ENCODE measurements around the gene KLK14.

KLK14 gene

DNA sequence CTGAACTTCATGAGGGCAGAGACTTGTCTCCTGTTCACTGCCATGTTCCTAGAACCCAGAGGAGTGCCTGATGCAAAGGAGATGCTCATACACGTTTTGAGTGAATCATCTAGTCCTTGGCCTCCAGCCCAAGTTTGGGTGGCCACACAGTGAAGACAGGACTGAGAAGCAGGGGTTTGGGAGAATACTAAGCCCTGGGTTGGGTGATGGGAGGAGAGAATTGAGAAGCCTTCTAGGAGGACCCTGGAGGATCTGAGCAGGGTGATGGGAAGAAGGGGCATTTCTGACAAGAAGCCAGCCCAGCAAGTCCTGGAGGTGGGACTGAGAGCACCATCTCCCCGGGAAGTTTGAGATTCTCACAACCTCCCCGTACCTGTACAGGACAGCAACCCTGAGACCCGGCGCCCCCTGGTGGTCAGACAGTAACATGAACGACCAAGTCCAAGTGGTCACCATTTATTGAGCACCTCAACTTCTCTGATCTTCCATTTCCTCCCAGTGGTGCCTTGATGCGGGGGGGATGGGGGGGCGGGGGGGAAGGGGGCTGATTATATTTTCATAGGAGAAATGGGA lies 14.6 kb upstream of the KLK14 start:
- intact Hi-C loops (cut with DNase I; ENCODE audit: low total_unique reads) = no loop called here
- peaks cover 0 to 38% (median 24%) of the 10 kb centered on the region in 3 donors for H3K36me3 ChIP-seq
- no peaks in the 10 kb centered on the region for H3K9me3 ChIP-seq
- no peak for DNase-seq
- no peak overlapping the region for H3K4me3 ChIP-seq
- H3K27ac ChIP-seq = no peak overlapping the region
- TF ChIP-seq, protein P1, sequence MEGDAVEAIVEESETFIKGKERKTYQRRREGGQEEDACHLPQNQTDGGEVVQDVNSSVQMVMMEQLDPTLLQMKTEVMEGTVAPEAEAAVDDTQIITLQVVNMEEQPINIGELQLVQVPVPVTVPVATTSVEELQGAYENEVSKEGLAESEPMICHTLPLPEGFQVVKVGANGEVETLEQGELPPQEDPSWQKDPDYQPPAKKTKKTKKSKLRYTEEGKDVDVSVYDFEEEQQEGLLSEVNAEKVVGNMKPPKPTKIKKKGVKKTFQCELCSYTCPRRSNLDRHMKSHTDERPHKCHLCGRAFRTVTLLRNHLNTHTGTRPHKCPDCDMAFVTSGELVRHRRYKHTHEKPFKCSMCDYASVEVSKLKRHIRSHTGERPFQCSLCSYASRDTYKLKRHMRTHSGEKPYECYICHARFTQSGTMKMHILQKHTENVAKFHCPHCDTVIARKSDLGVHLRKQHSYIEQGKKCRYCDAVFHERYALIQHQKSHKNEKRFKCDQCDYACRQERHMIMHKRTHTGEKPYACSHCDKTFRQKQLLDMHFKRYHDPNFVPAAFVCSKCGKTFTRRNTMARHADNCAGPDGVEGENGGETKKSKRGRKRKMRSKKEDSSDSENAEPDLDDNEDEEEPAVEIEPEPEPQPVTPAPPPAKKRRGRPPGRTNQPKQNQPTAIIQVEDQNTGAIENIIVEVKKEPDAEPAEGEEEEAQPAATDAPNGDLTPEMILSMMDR (IDR thresholded peaks at IDR 0.05) = peak; percentile 35 to 52
- no peaks in the 10 kb centered on the region for H3K4me1 ChIP-seq
- H3K27me3 ChIP-seq = no peaks in the 10 kb centered on the region

DNA sequence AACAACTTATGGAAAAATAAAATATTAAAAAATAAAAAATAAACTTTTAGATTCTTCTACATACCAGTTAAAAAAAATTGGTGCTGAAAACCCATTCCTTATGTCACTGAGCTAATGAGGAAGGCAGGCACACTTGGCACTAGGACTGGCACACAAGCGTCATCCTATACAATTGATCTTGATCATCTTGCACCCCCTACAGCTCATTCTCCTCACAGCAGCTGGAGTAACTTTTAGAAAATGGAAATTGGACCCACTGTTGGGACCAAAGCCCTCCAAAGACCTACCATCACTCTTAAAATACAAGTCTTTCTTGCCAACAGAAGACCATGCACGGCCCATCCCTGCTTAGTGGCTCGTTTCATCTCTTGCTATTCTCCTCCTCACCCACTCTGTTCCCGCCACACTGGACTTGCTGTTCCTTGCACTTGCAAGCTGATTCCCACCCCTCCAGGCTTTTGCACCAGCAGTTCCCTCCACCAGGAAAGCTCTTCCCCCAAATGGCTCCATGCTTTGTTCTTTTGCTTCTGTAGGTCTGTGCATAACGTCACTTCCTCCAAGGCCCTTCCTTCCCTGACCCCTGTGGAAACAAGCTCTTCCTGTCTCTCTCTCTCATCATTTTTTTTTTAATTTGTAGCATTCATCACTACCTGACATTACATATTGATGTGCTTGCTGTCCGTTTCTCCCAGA lies 13.9 kb upstream of the KLK14 start:
- Histone ChIP-seq H3K27ac (no peak overlapping the region), H3K9me3 (no peaks in the 10 kb centered on the region), H3K4me1 (no peaks in the 10 kb centered on the region), H3K36me3 (peaks cover 0 to 33% (median 19%) of the 10 kb centered on the region in 3 donors), H3K27me3 (no peaks in the 10 kb centered on the region), H3K4me3 (no peak overlapping the region)
- TF ChIP-seq, protein P1 (IDR thresholded peaks at IDR 0.05) = no peak
- no peak for DNase-seq
- intact Hi-C loops (cut with DNase I; ENCODE audit: low total_unique reads) = no loop called here

DNA sequence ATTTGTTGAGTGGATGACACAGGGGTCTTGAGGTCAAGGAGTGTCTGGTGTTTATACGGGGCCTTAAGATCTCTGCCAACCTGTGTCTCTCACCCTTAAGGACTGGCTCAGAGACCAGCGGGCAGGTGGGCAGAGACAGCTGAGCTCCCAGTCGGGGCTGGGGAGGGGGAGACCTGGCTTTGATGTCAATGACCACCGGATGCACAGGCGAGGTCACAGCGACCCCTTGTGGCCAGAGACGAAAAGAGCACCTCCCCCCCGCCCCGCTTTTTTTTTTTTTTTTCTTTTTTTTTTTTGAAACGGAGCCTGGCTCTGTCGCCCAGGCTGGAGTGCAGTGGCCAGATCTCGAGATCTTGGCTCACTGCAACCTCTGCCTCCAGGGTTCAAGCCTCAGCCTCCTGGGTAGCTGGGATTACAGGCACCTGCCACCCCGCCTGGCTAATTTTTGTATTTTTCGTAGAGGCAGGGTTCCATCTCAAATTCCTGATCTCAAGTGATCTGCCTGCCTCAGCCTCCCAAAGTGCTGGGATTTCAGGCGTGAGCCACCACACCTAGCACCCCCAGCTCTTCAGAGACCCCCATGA lies 12.1 kb upstream of the KLK14 start:
- Histone ChIP-seq H3K27me3 (no peaks in the 10 kb centered on the region), H3K36me3 (peaks cover 0 to 20% (median 9%) of the 10 kb centered on the region in 3 donors), H3K4me3 (no peak overlapping the region), H3K9me3 (no peaks in the 10 kb centered on the region), H3K4me1 (no peaks in the 10 kb centered on the region), H3K27ac (no peak overlapping the region)
- no peak for DNase-seq
- TF ChIP-seq, protein P1 (IDR thresholded peaks at IDR 0.05) = peak in 1 of 2 experiments; percentile 11
- intact Hi-C loops (cut with DNase I; ENCODE audit: low total_unique reads) = no loop called here

DNA sequence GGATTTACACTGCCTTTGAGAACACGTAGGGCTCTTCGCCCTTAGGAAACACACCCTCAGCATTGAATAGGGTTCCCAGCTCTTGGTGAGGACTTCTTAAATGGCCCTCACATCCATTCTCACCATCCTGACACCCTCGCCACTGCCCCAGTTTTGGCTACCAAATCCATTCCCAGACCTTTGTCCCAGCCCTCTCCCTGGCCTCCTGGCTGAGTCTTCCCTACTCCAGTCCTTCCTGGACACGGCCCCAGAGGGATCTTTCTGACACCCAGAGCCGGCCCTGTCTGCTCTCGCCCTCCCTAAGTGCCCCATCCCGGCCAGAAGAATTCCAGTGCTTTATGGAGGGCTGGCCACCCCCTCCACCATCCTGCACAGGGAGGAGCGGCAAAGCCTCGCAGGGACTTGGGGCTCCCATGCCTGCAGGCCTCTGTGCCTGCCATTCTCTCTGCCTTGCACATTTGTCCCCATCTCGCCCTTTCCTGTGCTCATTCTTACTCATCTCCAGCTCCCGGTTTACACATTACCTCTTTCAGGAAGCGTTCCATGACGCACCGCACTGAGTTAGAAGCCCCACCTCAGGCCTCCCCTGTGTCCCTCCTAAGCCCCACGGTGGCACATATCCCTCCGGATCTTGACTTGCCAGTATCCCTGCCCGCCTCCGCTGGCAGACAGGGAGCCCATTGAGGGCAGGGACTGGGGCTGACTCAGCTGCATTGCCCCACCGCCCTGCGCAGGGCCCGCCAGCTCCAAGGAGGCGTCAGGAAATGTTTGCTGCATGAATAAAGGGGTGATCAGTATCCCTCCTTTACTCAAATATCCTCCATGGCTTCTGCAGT lies 11.0 kb upstream of the KLK14 start:
- H3K27me3 ChIP-seq = no peaks in the 10 kb centered on the region
- TF ChIP-seq, protein P1 (IDR thresholded peaks at IDR 0.05) = no peak
- intact Hi-C loops (cut with DNase I; ENCODE audit: low total_unique reads) = no loop called here
- H3K4me3 ChIP-seq = no peak overlapping the region
- H3K27ac ChIP-seq = no peak overlapping the region
- no peaks in the 10 kb centered on the region for H3K9me3 ChIP-seq
- no peaks in the 10 kb centered on the region for H3K4me1 ChIP-seq
- DNase-seq = no peak
- H3K36me3 ChIP-seq = peaks cover 0 to 9% (median 9%) of the 10 kb centered on the region in 3 donors

DNA sequence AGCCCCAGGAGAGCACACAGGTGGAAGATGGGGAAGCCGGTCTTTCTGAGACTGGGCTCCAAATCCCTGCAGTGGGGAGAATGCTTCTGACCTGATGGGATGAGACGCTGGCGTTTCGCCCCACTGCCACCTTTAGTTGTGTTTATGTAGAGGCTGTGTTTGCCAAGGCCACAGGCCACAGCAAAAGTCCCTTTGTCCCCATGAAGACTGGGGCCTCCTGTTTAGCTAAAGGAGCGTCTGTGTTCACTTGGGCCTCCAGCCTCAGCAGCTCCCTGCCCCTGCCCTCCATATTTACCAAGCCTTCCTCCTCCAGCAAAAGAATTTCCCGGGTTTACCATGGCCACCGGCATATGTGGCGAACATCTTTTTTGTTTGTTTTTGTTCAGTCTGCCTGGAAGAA lies 10.4 kb upstream of the KLK14 start:
- Histone ChIP-seq H3K4me1 (no peaks in the 10 kb centered on the region), H3K27ac (no peak overlapping the region), H3K27me3 (no peaks in the 10 kb centered on the region), H3K36me3 (peaks cover 0 to 5% (median 4%) of the 10 kb centered on the region in 3 donors), H3K9me3 (no peaks in the 10 kb centered on the region), H3K4me3 (no peak overlapping the region)
- TF ChIP-seq, protein P1 (IDR thresholded peaks at IDR 0.05) = no peak
- DNase-seq = no peak
- intact Hi-C loops (cut with DNase I; ENCODE audit: low total_unique reads) = no loop called here
